NCI-H1930 (cell line): ENCODE data around the gene RYR1.

ENCODE experiments used
- DNase-seq, 2 experiments: peaks; one replicate each; lab custom pipeline; 2025; lab: John Stamatoyannopoulos, UW

The RYR1 gene

DNA sequence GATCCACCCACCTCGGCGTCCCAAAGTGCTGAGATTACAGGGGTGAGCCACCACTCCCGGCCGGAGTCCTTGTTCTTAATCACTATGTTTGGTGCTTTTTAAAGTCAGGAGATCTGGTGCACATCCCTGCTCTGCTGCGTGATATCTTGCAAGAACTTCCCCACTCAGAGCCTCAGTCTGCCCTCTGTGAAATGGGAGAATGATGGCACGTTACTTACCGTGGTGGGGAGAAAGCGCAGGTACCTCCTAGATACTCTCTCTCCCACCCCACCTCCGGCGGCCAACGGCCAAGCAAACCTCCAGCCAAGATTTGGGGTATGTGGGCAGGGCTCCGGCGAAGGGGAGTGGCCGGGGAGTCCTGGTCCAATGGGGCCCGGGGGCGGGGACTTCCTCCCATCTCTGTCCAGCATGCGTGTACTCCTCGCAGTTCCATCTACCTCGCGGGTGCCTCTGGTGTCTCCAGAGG, at the start of gene RYR1:
Gene RYR1 (plus strand): TSS at position 424 of the 466 bp plus-strand sequence. CDS start 139 bp downstream, outside the sequence.
- no peak for DNase-seq

DNA sequence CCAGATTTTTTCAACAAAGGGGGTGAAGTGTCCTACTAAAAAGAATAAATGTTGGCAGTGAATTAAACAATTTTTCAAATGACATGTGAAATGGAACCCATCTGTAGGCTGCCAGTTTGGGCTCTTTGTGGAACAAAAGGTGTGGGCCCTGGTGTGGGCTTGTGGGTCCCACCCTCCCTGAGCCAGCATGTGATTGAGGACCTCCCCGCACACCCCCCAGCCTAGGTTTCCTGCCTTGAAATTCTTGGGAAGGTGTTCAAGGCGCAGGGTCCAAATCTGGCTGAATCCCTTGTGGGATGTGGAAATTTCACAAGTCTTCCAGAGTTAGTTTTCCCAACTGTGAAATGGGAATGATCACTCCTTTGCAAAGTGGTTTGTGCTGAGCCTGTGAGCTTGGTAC, 49.7 kb upstream of the RYR1 start:
- no peak for DNase-seq

DNA sequence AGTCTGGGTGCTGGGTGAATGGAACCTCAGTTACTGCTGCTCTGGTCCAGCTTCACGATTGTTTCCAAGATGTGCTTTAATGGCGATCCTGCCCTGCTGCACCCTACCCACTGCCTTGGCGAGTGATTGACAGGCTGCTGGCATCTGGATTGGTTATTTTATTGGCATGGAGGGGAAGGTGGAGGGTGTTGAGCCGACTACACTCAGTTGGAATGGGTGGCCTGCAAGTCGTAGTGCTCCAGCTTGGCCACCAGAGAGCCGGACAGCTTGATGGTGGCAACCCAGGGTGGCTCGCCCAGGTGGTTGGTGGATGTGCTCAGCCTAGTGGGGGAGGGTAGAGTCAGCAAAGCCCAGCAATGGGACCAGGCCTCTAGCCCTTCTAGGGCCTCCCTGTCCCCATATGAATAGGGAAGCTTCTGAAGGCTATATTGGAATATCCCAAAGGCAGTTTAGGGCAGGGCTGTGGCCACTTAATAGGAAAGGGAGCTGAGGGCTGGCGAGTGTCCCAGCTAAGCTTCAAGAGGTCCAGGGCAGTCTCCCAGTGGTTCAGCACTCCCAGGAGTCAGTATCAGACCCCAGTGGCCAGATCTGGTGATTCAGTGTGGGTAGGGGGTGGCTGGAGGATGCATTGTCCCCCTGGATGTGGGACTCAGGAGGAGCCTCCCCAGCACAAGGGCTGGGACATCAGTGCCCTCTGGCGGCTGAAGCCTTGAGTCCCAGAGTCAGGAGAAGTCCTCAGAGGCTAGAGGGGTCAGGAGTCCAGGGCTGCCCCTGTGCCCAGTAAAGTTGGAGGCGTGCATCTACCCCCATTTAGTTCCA, 49.1 kb upstream of the RYR1 start:
- DNase-seq, result no peak

DNA sequence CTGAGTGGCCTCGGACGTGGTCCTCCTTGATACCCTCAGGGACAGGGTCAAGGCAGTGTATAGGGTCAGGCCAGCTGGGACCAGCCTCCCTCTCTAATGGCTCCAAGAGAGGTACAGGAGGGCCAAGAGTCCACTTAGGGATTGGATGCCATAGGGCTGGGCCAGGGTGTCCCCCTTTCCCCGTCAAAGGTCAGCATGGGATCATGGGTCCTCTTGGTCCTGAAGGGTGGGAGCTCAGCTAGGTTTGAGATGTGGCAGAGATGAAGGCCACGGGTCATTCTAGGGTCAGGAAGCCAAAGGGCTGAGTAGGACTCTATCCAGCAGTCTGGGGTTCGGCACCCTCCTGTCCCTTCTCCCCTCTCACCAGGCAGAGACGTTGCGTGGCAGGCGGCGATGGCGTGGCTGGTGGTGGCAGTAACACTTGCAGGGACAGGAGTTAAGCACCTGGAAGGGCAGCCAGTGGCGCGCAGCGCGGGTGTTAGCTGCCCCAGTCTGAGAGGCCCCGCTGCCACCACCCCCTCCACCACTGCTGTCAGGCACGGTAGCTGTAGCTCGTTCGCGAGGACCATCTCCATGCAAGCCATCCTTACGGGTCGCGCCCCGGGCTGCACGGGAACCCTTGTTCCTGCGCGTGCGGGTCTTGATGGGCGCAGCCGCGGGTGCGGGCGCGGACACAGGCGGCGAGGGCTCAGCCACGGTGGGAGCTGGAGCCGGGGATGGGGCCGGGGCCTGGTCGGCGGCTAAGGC, 48.3 kb upstream of the RYR1 start:
- no peak for DNase-seq

DNA sequence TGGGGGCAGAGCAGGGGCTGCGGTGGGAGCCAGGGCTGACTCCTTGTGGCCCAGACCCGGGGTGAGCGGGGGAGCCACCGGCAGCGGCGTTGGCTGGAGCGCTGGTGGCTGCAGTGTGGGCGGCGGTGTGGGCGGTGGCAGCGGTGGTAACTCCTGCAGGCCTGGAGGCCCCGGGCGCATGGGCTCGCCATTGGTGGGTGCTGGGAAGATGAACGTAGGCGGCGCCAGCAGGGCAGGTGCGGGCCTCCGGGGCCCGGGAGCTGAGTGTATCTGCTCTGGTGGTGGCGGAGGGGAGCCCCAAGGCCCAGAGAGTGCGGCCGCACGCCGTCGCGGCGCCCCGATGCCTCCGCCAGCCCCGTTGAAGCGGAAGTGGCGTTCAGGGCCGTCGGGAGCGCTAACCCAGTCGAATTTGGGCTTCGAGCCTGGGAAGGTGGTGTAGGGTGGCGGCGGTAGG, 47.7 kb upstream of the RYR1 start:
- DNase-seq, result no peak

DNA sequence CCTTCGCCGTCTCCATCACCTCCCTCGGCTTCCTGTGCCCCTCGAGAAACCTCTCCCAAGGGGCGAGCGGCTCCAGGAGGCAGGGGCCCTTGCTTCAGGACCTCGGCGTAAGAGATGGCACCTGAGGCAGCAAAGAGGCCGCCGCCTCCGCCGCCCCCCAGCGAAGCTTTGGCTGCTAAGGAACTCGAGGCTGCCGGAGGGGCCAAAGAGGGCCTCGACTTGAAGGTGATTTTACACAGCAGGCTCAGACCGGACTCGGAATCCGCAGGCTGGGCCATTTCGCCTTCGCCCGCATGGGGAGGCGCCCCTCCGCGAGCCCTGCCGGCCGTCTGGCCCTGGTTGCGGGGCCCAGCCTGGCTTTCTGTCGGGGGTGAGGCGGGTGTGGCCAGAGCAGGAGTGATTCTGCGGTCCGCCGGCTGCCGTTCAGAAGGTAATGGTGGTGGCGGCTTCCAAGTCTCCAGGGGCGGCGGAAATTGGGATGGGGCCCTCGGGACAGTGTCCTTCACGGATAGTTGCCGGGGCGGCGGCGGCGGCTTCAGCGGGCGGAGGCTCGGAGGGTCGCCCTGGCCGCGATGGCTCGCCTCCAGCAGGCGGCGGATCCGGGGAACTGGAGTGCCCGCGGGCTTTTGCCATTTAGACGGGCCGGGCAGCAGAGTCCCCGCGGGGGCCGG, 47.1 kb upstream of the RYR1 start:
- no peak for DNase-seq

DNA sequence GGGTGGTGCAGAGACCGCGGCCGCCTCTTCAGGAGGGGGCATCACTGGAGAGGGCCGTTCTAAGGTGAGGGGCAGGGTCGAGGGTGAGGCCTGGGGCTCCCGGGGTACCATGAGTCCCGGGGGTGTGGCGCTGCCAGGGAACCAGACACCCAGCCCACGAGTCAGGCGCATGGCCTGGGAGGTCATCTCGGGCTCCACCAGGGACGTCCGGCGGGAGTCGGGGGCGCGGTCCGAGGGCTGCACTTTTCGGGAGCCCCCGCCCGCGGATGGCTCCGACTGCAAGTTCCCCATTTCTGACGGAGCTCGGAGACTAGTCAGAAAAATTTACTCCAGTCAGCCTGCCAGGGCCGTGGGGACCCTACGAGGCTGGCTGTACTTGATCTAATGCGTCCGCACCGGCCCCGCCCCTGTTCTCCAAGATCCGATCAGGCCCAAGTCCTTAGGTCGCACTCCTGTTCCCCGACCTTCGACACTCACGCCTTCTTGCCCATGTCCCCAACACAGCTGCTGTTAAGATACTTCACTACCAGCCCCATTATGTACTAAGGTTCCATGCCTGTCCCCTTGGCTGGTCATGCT, 46.4 kb upstream of the RYR1 start:
- DNase-seq, result no peak

DNA sequence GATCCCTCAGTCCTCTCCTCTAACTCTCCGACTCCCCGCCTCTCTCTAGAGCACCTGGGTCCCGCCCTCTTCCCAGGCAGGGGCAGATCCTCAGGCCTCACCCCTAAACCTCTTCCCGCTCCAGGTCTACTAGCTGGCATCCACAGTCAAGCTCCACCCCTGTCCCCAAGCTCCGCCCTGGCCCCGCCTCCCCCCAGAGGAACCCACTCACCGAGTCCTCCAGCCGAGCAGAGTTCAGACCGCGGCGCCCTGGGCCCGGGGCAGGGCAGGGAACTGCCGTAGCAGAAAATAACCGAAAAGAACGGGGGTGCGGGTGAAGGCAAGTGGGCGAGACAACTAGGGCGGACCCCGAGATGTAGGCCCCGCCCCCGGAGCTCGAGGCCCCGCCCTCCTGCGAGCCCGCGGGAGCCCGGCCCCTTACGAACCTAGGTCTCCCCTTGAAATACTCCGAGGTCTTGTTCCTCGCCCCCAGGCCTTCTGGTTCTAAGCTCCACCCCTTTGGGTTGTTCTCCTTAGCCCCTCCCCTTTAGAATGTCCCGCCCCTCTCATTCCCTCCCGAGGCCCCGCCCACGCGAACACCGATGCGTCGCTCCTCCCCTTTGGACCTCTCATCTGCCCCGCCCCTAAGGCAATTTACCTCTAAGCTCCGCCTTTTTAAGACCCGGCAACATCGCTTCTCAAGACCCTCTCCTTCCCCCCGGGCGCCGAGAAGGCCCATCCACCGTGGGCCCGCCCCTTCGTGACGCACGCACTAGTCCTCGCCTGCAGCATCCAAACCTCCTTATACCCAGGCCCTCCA, 45.7 kb upstream of the RYR1 start, which contains the start of gene GGN:
Gene GGN (minus strand): TSS at position 485 of the 799 bp plus-strand sequence. CDS start 773 bp downstream, outside the sequence.
- peak; percentile 88 to 91 for DNase-seq

DNA sequence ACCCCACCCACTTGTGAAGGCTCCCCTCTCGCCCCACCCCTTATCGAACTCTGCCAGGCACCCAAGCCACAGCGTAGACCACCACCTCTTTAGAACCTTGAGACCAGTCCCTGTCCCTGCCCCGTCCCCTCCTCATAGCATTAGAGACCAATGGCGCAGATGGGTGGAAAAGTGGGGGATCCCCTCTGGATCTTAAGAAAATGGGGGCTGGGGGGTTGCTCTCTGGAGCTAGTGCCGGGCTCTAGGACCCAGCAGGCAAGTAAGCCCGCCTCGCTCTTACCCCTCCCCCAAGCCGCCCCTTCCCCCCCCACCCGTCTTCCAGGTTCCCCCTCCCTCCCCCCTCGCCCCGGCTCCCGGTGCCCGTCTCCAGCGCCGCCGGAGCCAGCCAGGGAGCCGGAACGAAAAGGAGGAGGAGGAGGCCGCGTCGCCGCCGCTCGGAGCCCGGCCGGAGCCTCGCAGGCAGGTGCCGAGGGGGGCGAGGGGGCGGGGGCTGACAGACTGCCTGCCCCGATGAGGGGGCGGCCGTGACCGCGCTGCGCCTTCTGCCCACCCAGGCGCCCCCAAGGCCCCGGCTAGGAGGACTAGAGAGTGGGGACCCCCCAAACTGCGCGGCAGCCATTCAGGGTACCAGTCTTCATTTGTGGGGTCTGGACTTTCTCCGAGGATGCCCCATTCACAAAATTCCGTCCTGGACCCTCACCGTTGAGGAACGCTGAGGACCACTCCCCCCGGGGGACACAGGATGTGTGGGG, 45.0 kb upstream of the RYR1 start, which contains the start of gene SPRED3:
Gene SPRED3 (plus strand): TSS at position 349 of the 752 bp plus-strand sequence. CDS start 1,606 bp downstream, outside the sequence.
- peak; percentile 75 for DNase-seq

DNA sequence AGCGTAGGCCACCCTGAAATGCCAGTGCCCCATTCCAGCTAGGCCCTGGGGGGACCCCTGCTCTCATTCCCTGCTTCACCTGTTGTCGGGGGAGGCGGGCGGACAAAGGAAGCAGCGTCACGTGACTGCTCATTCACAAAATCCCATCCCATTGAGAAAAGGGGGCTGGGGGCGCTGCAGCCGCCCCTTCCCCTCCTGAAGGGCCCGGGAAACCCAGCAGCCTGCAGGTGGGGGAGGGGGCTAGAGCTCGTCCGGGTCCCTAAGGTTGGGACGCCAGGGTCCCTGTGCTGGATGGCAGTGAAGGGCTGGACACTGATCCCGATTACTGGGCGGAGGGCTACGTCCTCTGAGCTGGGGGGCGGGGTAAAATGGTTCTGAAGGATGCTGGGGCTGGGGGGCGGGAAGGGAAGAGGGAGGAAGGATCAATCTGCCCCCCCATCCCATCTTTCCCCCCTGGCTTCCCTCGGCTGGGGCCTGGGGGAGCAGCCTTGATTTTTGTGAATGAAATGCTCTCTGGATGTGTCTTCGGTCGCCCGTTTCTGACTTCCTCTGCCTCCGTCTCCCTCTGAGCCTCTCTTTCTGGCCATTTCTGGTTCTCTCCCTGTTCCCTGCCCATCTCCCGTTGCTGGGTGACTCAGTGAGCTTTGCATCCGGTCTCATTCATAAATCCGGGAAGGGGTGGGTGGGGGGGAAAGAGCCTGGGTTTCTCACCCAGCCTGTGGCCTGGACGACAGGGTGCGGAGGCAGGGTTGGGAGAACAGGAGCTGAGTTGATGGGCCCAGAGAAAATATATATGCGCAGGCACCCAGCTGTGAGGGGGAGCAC, 44.2 kb upstream of the RYR1 start:
- peak in 1 of 2 experiments; percentile 43 for DNase-seq

DNA sequence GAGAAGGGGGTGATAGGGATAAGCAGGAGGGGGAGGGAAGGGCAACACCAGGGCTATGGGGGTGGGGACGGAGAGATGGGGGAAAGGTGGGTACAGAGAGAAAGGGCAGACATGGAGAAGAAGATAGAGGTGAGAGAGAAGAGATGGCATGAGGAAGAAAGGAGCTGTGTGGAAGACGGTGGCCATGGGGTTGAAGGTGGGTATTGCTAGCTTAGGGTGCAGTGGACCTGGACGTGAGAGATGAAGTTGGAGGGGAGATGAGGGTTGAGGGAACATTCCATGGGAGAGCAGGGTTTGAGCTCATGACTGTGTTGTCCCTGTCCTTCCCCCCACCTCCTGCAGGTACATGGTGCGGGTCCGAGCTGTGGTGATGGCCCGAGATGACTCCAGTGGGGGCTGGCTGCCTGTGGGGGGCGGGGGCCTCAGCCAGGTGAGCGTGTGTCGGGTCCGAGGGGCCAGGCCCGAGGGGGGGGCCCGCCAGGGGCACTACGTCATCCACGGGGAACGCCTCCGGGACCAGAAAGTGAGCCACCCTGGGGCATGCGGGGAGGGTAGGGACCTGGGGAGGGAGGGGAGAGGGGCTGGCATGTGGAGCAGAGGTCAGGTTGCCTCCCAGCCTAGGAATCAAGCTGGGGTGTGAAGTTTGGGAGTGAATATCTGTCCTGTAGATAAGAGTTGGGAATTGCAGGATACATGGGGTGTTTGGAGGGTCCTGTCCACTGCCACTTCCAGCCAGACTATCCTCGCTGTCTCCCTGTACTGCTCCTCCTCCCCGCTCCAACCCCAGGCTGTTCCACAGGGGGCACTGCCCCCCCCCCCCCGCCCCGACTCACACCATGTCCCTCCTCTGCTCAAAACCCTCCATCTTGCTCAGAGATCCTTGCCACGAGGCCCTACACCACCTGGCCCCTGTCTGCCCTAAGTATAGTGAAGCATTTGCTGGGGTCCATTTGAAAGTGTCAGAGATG, 43.2 kb upstream of the RYR1 start:
- no peak for DNase-seq

DNA sequence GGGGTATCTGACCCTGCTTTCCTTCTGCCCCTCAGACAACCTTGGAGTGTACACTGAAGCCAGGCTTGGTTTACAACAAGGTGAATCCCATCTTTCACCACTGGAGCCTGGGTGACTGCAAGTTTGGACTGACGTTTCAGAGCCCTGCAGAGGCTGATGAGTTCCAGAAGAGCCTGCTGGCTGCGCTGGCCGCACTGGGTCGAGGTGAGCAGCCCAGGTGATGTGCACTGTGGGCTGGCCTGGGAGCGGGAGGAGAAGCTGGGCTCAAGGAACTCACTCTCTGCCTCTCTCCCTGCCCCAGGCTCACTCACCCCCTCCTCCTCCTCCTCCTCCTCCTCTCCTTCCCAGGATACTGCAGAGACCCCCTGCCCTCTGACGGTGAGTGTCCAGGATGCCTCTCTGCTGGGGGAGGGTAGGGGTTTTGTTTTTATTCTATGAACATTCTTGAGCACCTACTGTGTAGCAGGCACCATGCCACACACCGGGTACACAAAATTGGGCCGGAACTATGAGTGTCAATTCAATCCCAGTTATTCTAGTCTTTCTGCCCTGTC, 41.5 kb upstream of the RYR1 start:
- no peak for DNase-seq

DNA sequence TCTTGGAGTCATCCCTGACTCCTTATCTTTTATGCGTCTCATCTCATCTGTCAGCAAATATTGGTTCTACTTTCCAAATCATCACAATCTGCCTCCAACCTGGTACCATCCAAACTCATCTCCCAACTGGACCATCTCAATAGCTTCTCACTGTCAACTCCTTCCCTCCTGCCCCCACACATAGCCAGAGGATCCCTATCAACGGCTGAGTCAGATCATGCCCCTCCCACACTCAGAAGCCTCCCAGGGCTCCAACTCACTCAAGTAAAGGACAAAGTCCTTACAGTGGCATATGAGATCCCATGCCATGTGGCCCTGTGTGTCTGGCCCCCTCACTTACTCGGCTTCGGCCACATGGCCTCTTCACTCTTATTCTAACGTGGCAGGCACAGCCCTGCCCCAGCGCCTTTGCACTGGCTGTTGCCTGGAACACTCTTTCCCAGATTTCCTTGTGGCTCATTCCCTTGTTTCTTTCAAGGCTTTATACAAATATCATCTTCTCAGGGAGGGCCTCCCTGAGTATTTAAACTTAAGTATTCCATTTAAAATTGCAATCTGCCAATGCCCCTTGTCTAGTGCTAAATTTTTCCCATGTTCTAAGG, 40.7 kb upstream of the RYR1 start:
- DNase-seq, result no peak

DNA sequence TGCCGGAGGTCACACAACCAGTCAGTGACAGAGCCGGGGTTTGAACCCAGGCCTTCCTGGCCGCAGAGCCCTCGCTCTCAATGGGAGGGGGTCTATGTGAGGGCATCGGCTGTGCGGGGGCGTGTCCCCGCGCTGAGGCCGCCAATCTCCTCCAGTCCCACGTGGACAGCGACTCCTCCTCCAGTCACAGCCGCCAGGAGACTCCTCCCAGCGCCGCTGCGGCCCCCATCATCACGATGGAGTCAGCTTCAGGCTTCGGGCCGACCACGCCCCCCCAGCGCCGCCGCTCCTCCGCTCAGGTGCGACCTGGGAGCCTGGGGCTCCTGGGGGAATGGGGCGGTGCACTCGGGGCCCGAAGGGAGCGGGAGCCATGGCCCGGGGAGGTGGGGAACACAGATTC, 39.0 kb upstream of the RYR1 start:
- DNase-seq, result no peak

DNA sequence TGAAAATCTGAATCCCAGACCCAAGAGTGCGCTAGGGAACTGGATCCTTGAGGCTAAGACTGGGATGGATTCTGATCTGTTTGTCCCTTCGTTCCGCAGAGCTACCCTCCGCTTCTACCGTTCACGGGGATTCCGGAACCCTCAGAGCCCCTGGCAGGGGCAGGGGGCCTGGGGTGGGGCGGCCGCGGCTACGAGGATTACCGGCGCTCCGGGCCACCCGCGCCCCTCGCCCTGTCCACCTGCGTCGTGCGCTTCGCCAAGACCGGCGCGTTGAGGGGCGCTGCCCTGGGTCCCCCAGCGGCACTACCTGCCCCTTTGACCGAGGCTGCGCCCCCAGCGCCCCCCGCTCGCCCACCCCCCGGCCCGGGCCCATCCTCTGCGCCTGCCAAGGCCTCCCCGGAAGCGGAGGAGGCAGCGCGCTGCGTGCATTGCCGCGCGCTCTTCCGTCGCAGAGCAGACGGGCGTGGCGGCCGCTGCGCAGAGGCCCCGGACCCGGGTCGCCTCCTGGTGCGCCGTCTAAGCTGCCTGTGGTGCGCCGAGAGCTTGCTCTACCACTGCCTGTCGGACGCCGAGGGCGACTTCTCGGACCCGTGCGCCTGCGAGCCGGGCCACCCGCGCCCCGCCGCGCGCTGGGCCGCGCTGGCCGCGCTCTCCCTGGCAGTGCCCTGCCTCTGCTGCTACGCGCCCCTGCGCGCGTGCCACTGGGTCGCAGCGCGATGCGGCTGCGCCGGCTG, 37.9 kb upstream of the RYR1 start:
- no peak for DNase-seq

DNA sequence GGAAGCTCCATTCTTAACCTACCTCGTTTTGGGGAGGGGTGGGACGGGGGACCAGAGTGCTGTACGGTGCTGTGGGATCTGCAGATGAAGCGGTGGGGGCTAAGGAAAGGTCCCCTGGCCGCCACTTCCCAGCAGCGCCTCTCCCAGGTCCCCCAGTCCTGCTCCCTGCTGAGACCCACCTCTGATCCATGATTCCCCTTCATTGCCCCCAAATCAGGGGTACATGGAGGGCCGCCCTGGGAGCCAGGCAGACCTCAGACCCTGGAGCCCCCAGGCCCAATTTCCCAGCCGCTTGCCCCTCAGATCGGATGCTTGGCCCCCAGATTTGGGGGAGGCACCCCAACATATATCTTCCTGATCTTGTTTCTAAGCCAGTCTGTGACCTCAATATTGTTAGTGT, 34.4 kb upstream of the RYR1 start:
- no peak for DNase-seq

DNA sequence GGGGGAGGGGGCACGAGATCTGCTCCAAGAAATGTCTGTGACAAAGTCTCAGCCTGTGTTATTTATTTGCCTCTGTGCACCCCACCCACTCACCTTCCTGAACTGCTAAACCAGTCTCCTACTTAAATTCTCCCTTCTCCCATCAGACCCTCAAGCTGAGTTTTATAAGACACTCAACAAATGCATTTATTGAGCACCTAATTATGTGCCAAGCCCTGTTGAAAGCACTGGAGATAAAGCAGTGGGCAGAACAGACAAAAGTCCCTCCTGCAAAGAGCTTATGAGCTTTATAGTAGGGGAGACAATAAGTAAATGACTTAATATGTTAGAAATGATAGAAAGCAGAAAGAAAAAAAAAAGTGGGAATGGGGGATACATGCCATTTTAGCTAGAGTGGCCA, 34.0 kb upstream of the RYR1 start:
- no peak for DNase-seq
